GM13977 (cell line): ENCODE results near the gene BCKDHA.
"Not testable (repeated sequence)": the region's sequence is repeated elsewhere in the genome, so short reads cannot be mapped to it uniquely, and the experiment has no call there.

Experiments
- DNase-seq: peaks from one replicate; pipeline ENCODE4 v3.0.0; 2012; ENCODE audit warnings: low spot score
- in situ Hi-C: fragments of 300-500 bp; cut with MboI; formaldehyde crosslinking; loops from one replicate; pipeline ENCODE4 v1.12.0; 2022; ENCODE audit warnings: low sequenced_read_pairs, low pct_unique_long_range_greater_than_20kb, mixed read lengths, inconsistent platforms; ENCODE audit not compliant: unreplicated experiment
- TF ChIP-seq, protein P1 (sequence below): IDR thresholded peaks from 2 replicates; pipeline ENCODE4 v1.5.1; 2012; ENCODE audit warnings: mild to moderate bottlenecking, control low read depth; ENCODE audit not compliant: insufficient read depth; ENCODE audit errors: extremely low read depth, missing control alignments

The BCKDHA gene

GRCh38 chr19:41403181-41403970 is 5.8 kb downstream of the BCKDHA start:
- DNase-seq: no peak
- in situ Hi-C loops: no loop called here
- TF ChIP-seq, protein P1, sequence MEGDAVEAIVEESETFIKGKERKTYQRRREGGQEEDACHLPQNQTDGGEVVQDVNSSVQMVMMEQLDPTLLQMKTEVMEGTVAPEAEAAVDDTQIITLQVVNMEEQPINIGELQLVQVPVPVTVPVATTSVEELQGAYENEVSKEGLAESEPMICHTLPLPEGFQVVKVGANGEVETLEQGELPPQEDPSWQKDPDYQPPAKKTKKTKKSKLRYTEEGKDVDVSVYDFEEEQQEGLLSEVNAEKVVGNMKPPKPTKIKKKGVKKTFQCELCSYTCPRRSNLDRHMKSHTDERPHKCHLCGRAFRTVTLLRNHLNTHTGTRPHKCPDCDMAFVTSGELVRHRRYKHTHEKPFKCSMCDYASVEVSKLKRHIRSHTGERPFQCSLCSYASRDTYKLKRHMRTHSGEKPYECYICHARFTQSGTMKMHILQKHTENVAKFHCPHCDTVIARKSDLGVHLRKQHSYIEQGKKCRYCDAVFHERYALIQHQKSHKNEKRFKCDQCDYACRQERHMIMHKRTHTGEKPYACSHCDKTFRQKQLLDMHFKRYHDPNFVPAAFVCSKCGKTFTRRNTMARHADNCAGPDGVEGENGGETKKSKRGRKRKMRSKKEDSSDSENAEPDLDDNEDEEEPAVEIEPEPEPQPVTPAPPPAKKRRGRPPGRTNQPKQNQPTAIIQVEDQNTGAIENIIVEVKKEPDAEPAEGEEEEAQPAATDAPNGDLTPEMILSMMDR: no peak

GRCh38 chr19:41405776-41406175 is 8.2 kb downstream of the BCKDHA start:
- in situ Hi-C loops: no loop called here
- no peak for DNase-seq
- TF ChIP-seq, protein P1: no peak

- no peak for DNase-seq
- in situ Hi-C loops: no loop called here
- TF ChIP-seq, protein P1: no peak
Observed at GRCh38 chr19:41407271-41407670, 9.7 kb downstream of the BCKDHA start.

GRCh38 chr19:41408256-41408655 is 10.6 kb downstream of the BCKDHA start:
- in situ Hi-C loops: no loop called here
- DNase-seq: no peak
- TF ChIP-seq, protein P1: peak; percentile 29

GRCh38 chr19:41408846-41409245 is 11.2 kb downstream of the BCKDHA start:
- in situ Hi-C loops, DNase-seq: not testable (repeated sequence)

DNA sequence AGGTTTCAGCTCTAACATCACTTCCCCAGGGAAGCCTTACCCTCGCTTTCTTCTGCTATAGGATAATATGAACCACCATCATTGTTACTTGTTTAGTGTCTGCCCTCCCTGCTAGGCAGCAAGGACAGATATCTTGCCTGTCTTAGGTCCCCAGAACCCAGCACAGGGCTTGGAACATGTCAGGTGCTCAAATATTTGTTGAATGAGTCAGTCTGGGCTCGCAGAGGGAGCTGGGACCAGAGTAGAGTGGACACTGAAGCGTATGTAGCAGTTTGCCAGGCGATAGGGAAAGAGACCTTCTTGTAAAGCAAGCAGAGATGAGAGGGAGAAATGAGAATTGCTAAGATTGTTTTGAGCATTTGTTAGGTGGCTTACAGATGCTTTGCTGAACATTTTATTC is 11.7 kb downstream of the BCKDHA start:
- in situ Hi-C loops: no loop called here
- TF ChIP-seq, protein P1: no peak
- DNase-seq: no peak

DNA sequence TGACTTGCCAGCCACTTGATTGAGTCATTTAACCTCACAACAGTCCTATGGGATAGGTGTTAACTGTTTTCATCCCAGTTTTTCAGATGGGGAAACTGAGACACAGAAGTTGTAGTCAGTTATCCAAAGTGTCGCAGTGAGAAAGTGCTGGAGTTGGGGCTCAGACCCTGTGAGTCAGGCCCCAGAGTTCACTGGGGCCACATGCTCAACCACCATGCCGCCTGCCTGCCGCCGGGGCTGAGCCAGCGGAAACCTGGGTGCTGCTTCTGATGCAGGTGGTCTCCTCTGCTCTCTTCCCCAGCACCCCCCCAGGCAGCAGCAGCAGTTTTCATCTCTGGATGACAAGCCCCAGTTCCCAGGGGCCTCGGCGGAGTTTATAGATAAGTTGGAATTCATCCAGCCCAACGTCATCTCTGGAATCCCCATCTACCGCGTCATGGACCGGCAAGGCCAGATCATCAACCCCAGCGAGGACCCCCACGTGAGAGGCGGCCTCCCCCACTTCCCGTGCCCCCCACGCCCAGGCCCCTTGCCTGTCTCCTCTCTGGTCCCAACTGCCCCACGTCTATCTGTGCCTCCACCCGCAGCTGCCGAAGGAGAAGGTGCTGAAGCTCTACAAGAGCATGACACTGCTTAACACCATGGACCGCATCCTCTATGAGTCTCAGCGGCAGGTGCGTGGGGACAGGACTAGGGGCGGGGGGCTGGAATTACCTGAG is 12.9 kb downstream of the BCKDHA start:
- in situ Hi-C loops: no loop called here
- TF ChIP-seq, protein P1: no peak
- no peak for DNase-seq
